Naive B cell (primary cell): ENCODE measurements around the gene TRPM5. TPM values are rescaled to one million over a fixed set of nuclear protein-coding genes. Genes with fewer than 3 reads are reported as not detected.

Experiments used
- ATAC-seq, 2 donors: fragments of 150-1000 bp; cut with Tn5 transposase; 2 replicates each; pipeline ENCODE4 v1.10.0; 2021; ENCODE audit warnings: low read depth in 2 of 2, mild to moderate bottlenecking in 2 of 2, moderate library complexity in 2 of 2
- DNase-seq: peaks from one replicate; pipeline ENCODE4 v3.0.0; 2022
- H3K27ac Mint-ChIP-seq, 6 donors: one replicate each; pipeline ENCODE4 v1.8.0; 2020 to 2022; ENCODE audit warnings: mild to moderate bottlenecking in 6 of 6, mixed read lengths in 6 of 6, moderate library complexity in 5 of 6, inconsistent platforms in 2 of 6
- H3K27me3 Mint-ChIP-seq, 3 donors: one replicate each; pipeline ENCODE4 v1.8.0; 2021 to 2022; ENCODE audit warnings: mixed read lengths in 3 of 3, mild to moderate bottlenecking in 1 of 3
- H3K36me3 Mint-ChIP-seq, 2 donors: one replicate each; pipeline ENCODE4 v1.8.0; 2020 to 2022; ENCODE audit warnings: mixed read lengths in 2 of 2, inconsistent platforms in 1 of 2, mild to moderate bottlenecking in 1 of 2
- H3K4me1 Mint-ChIP-seq, 3 donors: one replicate each; pipeline ENCODE4 v1.8.0; 2020 to 2022; ENCODE audit warnings: mixed read lengths in 3 of 3, inconsistent platforms in 1 of 3, mild to moderate bottlenecking in 1 of 3, moderate library complexity in 1 of 3
- H3K4me3 Mint-ChIP-seq, 8 donors: one replicate each; pipeline ENCODE4 v1.8.0; 2020 to 2022; ENCODE audit warnings: mild to moderate bottlenecking in 8 of 8, mixed read lengths in 8 of 8, moderate library complexity in 8 of 8, inconsistent platforms in 2 of 8
- H3K9me3 Mint-ChIP-seq, 7 donors: one replicate each; pipeline ENCODE4 v1.8.0; 2020 to 2022; ENCODE audit warnings: mixed read lengths in 7 of 7, mild to moderate bottlenecking in 5 of 7, inconsistent platforms in 2 of 7, moderate library complexity in 1 of 7
- polyA plus RNA-seq, 6 donors: library from polyadenylated mRNA; unstranded; fragments of 300-500 nt; fragmentation: Illumina TruSeq; gene quantifications; one replicate each; pipeline ENCODE4 v1.2.3, GENCODE V29; 2021; ENCODE audit warnings: low read depth in 6 of 6

TRPM5 gene
- polyA plus RNA-seq, 6 donors from 2014 or later: not detected

GRCh38 chr11:2446590-2447252 lies 2.4 kb upstream of the TRPM5 start:
- H3K9me3 Mint-ChIP-seq: no peaks in the 10 kb centered on the region
- no peaks in the 10 kb centered on the region for H3K36me3 Mint-ChIP-seq
- peak; percentile 37 to 49 for ATAC-seq
- peak overlapping the region in 5 of 6 donors; percentile 10 to 91 (median 83) for H3K27ac Mint-ChIP-seq
- H3K4me3 Mint-ChIP-seq: peak overlapping the region; percentile 92 to 96 (median 94)
- H3K27me3 Mint-ChIP-seq: peaks cover 0 to 12% (median 4%) of the 10 kb centered on the region in 3 donors
- peak; percentile 51 for DNase-seq
- H3K4me1 Mint-ChIP-seq: peaks cover 25 to 35% (median 34%) of the 10 kb centered on the region in 3 donors

GRCh38 chr11:2445746-2446551 lies 1.6 kb upstream of the TRPM5 start:
- ATAC-seq (no peak), DNase-seq (no peak)
- H3K27ac Mint-ChIP-seq: peak overlapping the region in 1 of 6 donors; percentile 73

GRCh38 chr11:2444821-2445745 lies 769 bp upstream of the TRPM5 start, which contains the start of gene KCNQ1:
KCNQ1 (plus strand) TSS chr11:2445008; CDS start chr11:2445099, 91 bp downstream.
- peaks cover 0 to 19% (median 4%) of the 10 kb centered on the region in 3 donors for H3K27me3 Mint-ChIP-seq
- H3K4me3 Mint-ChIP-seq: peak within 1 kb of the TSS; percentile 92 to 96 (median 94)
- H3K4me1 Mint-ChIP-seq: peaks cover 25 to 35% (median 34%) of the 10 kb centered on the region in 3 donors
- peak; percentile 61 for DNase-seq
- H3K27ac Mint-ChIP-seq: peak within 1 kb of the TSS; percentile 9 to 86 (median 70)
- peaks cover 0 to 2% (median 0%) of the 10 kb centered on the region in 7 donors for H3K9me3 Mint-ChIP-seq
- peak; percentile 52 to 65 for ATAC-seq
- H3K36me3 Mint-ChIP-seq: no peaks in the 10 kb centered on the region

More at GRCh38 chr11:2445746-2446551, 1.6 kb upstream of the TRPM5 start:
- peak overlapping the region; percentile 92 to 96 (median 94) for H3K4me3 Mint-ChIP-seq
- peaks cover 0 to 1% (median 0%) of the 10 kb centered on the region in 7 donors for H3K9me3 Mint-ChIP-seq
- H3K4me1 Mint-ChIP-seq: peaks cover 25 to 35% (median 34%) of the 10 kb centered on the region in 3 donors
- H3K27me3 Mint-ChIP-seq: peaks cover 0 to 12% (median 4%) of the 10 kb centered on the region in 3 donors
- no peaks in the 10 kb centered on the region for H3K36me3 Mint-ChIP-seq

GRCh38 chr11:2443406-2443805 lies 908 bp downstream of the TRPM5 start:
- Mint-ChIP-seq H3K9me3 (peaks cover 0 to 9% (median 2%) of the 10 kb centered on the region in 7 donors), H3K36me3 (no peaks in the 10 kb centered on the region), H3K4me3 (peak overlapping the region; percentile 11 to 82 (median 52)), H3K27ac (peak overlapping the region in 2 of 6 donors; percentile 16 to 31), H3K27me3 (peaks cover 0 to 19% (median 4%) of the 10 kb centered on the region in 3 donors), H3K4me1 (peaks cover 22 to 31% (median 30%) of the 10 kb centered on the region in 3 donors)
- ATAC-seq (no peak), DNase-seq (no peak)

DNA sequence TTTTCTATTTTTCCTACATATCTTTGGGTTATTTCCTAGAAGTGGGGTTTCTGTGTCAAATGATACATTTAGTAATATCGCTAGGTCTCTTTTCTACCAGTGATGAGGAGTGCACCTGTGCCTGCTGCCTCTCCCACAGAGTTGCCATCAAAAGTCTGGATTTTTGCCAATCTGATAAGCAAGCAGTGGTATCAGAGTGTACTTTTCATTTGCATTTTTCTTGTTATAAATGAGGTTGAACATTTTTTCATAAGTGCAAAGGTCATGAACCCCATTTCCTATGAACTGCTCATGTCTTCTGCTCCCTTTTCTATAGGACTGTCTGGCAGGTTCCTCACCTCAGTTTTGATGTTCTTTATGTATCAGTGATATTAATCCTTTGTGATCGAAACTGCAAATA lies 1.7 kb downstream of the TRPM5 start:
- Mint-ChIP-seq H3K27ac (peak overlapping the region in 1 of 6 donors; percentile 57), H3K27me3 (peaks cover 1 to 24% (median 4%) of the 10 kb centered on the region in 3 donors), H3K4me3 (peak overlapping the region in 1 of 8 donors; percentile 70), H3K36me3 (no peaks in the 10 kb centered on the region), H3K4me1 (peaks cover 20 to 25% (median 24%) of the 10 kb centered on the region in 3 donors), H3K9me3 (peaks cover 0 to 13% (median 4%) of the 10 kb centered on the region in 7 donors)
- ATAC-seq (no peak), DNase-seq (no peak)

- Mint-ChIP-seq H3K4me3 (peak overlapping the region in 1 of 8 donors; percentile 11), H3K36me3 (no peaks in the 10 kb centered on the region), H3K4me1 (peaks cover 9 to 11% (median 10%) of the 10 kb centered on the region in 3 donors), H3K27ac (no peak overlapping the region), H3K9me3 (peaks cover 0 to 16% (median 4%) of the 10 kb centered on the region in 7 donors), H3K27me3 (peaks cover 4 to 29% (median 6%) of the 10 kb centered on the region in 3 donors)
- no peak for ATAC-seq
- no peak for DNase-seq
Measured at GRCh38 chr11:2441171-2441570, 3.1 kb downstream of the TRPM5 start.

GRCh38 chr11:2440646-2441045 lies 3.7 kb downstream of the TRPM5 start:
- ATAC-seq (no peak), DNase-seq (no peak)
- H3K4me3 Mint-ChIP-seq: peak overlapping the region in 1 of 8 donors; percentile 11
- H3K9me3 Mint-ChIP-seq: peaks cover 0 to 16% (median 4%) of the 10 kb centered on the region in 7 donors
- H3K4me1 Mint-ChIP-seq: peaks cover 4 to 9% (median 6%) of the 10 kb centered on the region in 3 donors
- H3K36me3 Mint-ChIP-seq: no peaks in the 10 kb centered on the region
- no peak overlapping the region for H3K27ac Mint-ChIP-seq
- H3K27me3 Mint-ChIP-seq: peaks cover 4 to 26% (median 6%) of the 10 kb centered on the region in 3 donors

GRCh38 chr11:2439820-2440219 lies 4.5 kb downstream of the TRPM5 start:
- no peak for DNase-seq
- H3K36me3 Mint-ChIP-seq: no peaks in the 10 kb centered on the region
- H3K4me1 Mint-ChIP-seq: peaks cover 0 to 5% (median 0%) of the 10 kb centered on the region in 3 donors
- H3K27ac Mint-ChIP-seq: no peak overlapping the region
- H3K9me3 Mint-ChIP-seq: peaks cover 0 to 16% (median 4%) of the 10 kb centered on the region in 7 donors
- ATAC-seq: no peak
- H3K27me3 Mint-ChIP-seq: peaks cover 4 to 20% (median 6%) of the 10 kb centered on the region in 3 donors
- H3K4me3 Mint-ChIP-seq: no peak overlapping the region

DNA sequence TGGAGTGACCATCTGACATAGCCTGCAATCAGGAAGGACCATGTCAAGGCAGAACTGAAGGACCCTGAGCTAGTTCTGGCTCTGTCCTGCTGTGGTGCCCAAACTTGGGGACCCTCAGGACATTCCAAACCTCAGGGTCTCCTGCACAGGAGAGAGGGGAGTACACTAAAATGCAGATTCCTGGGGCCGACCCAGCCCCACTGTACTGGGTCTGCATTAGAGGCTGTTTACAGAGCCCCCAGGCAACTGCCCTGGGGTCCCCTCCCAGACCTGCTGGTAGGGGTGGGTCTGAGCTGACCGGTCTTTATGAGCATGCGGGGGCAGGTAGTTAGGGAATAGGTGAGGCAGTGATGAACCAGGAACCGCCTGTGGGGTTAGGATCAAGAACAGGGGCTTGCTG lies 6.8 kb downstream of the TRPM5 start:
- H3K27me3 Mint-ChIP-seq: peaks cover 4 to 20% (median 6%) of the 10 kb centered on the region in 3 donors
- H3K4me1 Mint-ChIP-seq: no peaks in the 10 kb centered on the region
- H3K36me3 Mint-ChIP-seq: no peaks in the 10 kb centered on the region
- H3K9me3 Mint-ChIP-seq: peaks cover 0 to 16% (median 4%) of the 10 kb centered on the region in 7 donors
- ATAC-seq: no peak
- H3K27ac Mint-ChIP-seq: no peak overlapping the region
- no peak for DNase-seq
- no peak overlapping the region for H3K4me3 Mint-ChIP-seq

- Mint-ChIP-seq H3K4me3 (no peak overlapping the region), H3K36me3 (no peaks in the 10 kb centered on the region), H3K4me1 (no peaks in the 10 kb centered on the region), H3K27ac (no peak overlapping the region), H3K9me3 (peaks cover 0 to 16% (median 4%) of the 10 kb centered on the region in 7 donors), H3K27me3 (peaks cover 0 to 24% (median 6%) of the 10 kb centered on the region in 3 donors)
- no peak for ATAC-seq
- DNase-seq: no peak
Measured at GRCh38 chr11:2436521-2437031, 7.7 kb downstream of the TRPM5 start.

DNA sequence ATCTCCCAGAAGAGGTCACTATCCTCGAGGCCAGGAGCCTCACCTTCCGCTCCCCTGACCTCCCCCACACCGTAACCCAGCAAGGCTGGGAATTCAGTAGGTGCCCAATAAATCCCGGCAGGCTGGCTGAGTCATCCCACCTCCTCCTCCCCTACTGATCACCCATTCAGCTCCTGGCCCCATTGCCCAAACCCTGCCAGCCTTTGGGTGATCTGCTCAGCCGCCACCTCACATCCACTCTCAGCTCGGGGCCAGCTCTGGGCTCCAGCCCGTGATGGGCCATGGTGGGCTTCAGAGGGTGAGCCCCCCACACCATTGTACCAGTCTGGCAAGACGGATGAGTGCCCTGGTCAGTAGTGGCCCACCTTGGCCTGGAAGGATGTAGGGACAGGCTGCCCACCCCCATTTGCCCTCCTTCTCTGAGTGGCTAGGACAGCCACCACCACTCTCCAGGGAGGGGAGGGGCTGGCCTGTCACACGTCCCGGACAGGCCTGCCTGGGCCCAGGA lies 8.2 kb downstream of the TRPM5 start:
- no peak overlapping the region for H3K4me3 Mint-ChIP-seq
- H3K27ac Mint-ChIP-seq: no peak overlapping the region
- ATAC-seq (no peak), DNase-seq (no peak)
- peaks cover 0 to 25% (median 6%) of the 10 kb centered on the region in 3 donors for H3K27me3 Mint-ChIP-seq
- no peaks in the 10 kb centered on the region for H3K36me3 Mint-ChIP-seq
- peaks cover 0 to 16% (median 4%) of the 10 kb centered on the region in 7 donors for H3K9me3 Mint-ChIP-seq
- H3K4me1 Mint-ChIP-seq: no peaks in the 10 kb centered on the region
